GM12864 (cell line): Measurements from ENCODE around the gene STK32B.
"Not testable (repeated sequence)": the region's sequence is repeated elsewhere in the genome, so short reads cannot be mapped to it uniquely, and the experiment has no call there.

Source experiments
- DNase-seq: peaks from one replicate; pipeline ENCODE4 v3.0.0-alpha.2; 2011; ENCODE audit warnings: low read depth
- H3K4me3 ChIP-seq: 2 replicates; pipeline ENCODE4 v1.5.1; 2011; ENCODE audit warnings: mild to moderate bottlenecking, low read depth, low read length, control low read depth
- TF ChIP-seq, protein P1 (sequence below): IDR thresholded peaks from 2 replicates; pipeline ENCODE4 v1.5.1; 2011; ENCODE audit warnings: low read depth, mild to moderate bottlenecking, moderate library complexity, low read length, control low read depth, inconsistent platforms; ENCODE audit errors: missing control alignments

Gene STK32B

GRCh38 chr4:5266991-5267390, 215.7 kb downstream of the STK32B start:
- TF ChIP-seq, protein P1, sequence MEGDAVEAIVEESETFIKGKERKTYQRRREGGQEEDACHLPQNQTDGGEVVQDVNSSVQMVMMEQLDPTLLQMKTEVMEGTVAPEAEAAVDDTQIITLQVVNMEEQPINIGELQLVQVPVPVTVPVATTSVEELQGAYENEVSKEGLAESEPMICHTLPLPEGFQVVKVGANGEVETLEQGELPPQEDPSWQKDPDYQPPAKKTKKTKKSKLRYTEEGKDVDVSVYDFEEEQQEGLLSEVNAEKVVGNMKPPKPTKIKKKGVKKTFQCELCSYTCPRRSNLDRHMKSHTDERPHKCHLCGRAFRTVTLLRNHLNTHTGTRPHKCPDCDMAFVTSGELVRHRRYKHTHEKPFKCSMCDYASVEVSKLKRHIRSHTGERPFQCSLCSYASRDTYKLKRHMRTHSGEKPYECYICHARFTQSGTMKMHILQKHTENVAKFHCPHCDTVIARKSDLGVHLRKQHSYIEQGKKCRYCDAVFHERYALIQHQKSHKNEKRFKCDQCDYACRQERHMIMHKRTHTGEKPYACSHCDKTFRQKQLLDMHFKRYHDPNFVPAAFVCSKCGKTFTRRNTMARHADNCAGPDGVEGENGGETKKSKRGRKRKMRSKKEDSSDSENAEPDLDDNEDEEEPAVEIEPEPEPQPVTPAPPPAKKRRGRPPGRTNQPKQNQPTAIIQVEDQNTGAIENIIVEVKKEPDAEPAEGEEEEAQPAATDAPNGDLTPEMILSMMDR, result no peak
- DNase-seq, result no peak
- H3K4me3 ChIP-seq, result no peak overlapping the region

- TF ChIP-seq, protein P1, result no peak
- no peak overlapping the region for H3K4me3 ChIP-seq
- no peak for DNase-seq
Measured at GRCh38 chr4:5267408-5267807, 216.1 kb downstream of the STK32B start.

DNA sequence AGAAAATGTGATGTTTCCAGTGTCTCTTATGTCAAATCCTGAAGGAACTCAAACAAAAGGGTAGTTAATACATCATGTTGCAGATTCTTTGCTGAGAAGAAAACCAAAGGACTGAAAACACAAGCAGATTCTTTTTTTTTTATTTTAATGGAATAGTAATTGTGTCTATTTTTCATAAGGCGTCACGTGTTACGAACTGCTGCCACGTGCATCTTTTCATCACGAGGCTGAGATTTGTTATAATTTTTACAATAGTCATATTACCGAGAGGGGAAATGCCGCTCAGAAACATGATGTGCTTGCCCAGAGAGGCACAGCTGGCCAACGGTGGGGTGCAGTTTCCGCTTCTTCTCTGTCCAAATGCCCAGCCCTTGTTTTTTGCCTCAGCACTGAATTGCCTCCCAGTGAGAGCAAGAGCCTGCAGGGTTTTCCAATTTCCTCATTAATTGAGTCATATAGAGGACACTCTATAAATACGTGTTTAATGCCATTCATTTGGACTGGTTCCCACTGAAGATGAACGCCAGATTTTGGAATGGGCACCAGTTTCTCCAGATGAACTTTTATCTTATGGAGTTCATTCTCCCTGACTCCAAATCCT, 225.3 kb downstream of the STK32B start:
- no peak overlapping the region for H3K4me3 ChIP-seq
- no peak for DNase-seq
- TF ChIP-seq, protein P1, result no peak

DNA sequence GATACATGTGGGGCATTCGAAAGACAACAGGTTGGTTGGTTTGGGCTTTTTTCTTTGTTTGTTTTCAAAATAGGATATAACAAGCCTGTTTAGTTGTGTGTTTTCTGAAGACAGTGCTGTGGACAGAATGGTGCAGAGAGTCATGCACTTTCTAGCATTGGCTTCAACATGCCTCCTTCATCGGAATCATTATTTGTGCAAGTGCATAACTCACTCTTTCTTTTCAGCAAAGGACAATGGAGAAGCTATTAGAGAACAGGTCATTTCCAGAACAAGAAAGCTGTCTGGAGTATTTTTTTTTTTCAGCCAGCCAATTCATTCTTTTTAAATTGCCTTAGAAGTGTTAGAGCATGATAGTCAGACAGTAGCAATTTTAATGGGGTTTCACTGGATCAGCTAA, 225.8 kb downstream of the STK32B start:
- H3K4me3 ChIP-seq, result no peak overlapping the region
- TF ChIP-seq, protein P1, result no peak
- DNase-seq, result no peak

- TF ChIP-seq, protein P1, result no peak
- no peak overlapping the region for H3K4me3 ChIP-seq
- DNase-seq, result no peak
Measured at GRCh38 chr4:5278213-5278612, 226.9 kb downstream of the STK32B start.

GRCh38 chr4:5280069-5280468, 228.8 kb downstream of the STK32B start:
- H3K4me3 ChIP-seq, DNase-seq: not testable (repeated sequence)

DNA sequence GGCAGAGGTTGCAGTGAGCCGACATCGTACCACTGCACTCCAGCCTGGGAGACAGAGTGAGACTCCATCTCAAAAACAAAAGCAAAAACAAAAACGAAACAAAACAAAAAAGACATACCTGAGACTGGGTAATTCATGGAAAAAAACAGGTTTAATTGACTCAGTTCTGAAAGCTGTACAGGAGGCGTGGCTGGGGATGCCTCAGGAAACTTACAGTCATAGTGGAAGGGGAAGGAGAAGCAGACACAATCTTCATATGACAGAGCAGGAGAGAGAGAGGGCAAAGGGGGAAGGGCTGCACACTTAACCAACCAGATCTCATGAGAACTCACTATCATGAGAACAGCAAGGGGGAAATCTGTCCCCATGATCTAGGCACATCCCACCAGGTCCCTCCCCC, 229.5 kb downstream of the STK32B start:
- peak; percentile 47 for DNase-seq

More for the DNA sequence above, 229.5 kb downstream of the STK32B start:
- H3K4me3 ChIP-seq, result no peak overlapping the region
- TF ChIP-seq, protein P1, result no peak
